Left renal cortex interstitium (tissue), 4 donors: ENCODE data around the gene ELMO1. TPM values are rescaled to one million over a fixed set of nuclear protein-coding genes. Genes with fewer than 3 reads are reported as not detected.

ENCODE experiments used
- DNase-seq, 4 donors: peaks; one replicate each; pipeline ENCODE4 v3.0.0-alpha.2; 2013; ENCODE audit warnings: low read depth in 4 of 4, low spot score in 2 of 4, missing footprints in 1 of 4
- polyA plus RNA-seq, 4 donors: library from polyadenylated mRNA; unstranded; fragments of 120-200 nt; gene quantifications; one replicate each; pipeline ENCODE4 v1.2.1, GENCODE V29; 2013; ENCODE audit not compliant: insufficient read length in 4 of 4

The ELMO1 gene
- polyA plus RNA-seq, 4 donors: 8.1 to 12.2 (median 9.6) TPM

DNA sequence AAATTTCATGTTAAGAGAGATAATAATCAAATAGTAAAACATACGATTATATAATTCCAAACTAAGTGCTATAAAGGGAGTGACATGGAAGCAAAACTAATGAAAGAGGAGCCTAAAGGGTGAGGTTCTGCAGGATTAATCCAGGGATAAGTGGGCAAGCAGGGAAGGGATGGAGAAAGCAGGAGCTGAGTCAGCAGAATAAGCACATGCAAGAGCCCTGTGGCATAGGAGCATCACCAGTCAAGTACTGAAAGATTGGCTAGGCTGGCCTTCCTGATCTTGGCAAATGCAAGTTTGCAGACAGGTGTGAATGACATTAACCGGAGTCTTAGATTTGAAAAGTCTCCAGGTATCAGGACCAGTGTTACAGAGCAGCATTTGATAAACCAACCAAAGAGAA, 336.4 kb downstream of the ELMO1 start:
- no peak for DNase-seq

DNA sequence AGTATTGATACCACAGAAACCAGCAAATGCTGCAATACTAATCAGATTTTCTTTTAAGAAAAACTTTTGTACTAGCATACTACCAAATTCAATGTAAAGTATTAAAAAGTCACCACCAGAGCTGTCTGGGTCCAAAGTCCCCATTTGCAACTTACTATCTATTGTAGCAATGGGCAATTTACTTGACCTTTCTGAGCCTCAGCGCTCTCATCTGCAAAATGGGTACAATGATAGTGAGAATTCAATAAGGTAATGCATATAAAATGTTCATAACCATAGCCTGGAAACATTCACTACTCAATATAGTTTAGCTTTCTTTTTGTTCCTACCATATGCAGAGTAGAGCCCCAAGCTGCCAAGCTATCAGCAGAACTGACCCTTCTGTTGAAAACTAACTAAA, 337.2 kb downstream of the ELMO1 start:
- DNase-seq: no peak

DNA sequence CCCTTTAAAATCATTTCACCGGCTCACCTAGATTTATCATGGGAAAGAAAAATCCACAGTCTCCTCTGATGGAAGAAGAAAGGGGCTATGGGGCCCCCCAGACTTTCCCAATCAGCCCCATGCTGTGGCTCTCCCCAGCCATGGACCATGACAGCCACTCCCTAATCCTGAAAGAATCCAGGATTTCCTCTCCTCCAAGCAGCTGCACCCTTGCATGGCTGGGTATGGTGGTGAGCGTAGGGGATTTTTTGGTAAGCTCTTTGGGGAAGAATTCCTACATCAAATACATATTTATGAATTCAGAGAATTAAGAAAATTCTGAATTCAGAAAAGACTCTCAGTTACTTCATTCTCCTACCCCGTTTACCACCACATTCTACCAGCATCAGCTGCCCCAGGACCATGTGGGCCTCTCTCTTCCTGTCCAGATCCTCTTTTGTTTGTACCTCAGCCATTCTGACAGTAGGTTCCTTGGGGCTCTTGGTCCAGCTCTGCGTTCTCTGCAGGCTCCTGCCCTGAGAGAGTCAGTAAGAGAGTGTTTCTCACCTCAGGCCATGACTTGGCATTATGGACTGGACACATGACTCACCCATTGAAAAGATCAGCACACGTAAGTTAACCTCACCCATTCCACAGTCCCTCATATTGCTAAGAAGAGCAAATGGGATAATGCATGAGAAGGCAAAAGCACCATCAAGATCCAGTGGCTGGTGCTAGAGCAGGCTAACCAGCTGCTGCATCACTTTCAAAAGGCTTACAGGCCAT, 337.8 kb downstream of the ELMO1 start:
- no peak for DNase-seq

DNA sequence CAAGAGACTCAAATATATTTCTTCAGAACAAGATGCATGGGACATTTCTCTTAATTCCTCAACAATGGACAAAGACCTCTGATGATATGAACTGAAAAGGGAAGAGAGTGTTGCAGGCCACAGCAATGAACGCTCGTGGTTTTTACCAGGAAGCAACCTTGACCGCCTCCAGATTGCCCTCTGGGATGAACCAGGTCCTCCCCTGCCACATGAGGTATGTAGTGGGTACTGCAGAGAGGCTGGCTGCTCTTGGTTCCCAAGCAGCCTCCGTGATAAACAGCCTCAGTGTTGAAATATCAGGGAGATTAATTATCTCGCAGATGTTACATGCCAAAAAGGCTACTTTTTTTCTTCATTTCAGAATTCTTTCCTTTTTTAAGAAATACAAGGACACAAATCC, 338.8 kb downstream of the ELMO1 start:
- DNase-seq: no peak

DNA sequence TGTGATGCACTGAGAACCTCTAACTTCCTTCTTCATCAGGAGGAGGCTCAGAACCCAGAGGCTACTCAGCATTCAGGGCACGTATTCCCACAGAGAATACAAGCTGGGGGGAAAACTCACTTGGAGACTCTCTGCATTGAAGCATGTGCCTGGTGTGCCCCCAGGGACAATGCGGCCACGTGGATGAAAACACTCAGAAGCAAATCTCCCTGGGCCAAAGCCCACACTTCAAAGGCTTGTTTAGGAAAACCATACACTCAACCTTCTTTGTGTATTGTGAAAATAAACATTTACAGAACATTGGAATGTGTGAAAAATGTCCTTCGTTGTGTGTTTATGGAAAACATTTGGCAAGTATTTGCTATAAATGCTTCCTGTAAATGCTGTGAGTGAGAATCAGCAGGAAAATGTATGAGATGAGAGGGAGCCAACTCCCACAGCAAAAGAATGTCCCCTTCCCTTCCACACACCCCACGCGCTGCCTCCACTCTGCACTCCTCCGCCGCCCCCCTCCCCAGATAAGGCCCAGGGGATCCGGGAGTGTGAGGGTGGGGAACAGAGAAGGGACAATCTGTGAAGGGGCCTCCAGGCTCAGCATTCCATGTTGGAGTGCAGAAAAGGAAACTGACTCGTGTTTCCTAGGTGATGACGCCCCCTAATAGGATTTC, 339.5 kb downstream of the ELMO1 start:
- no peak for DNase-seq

DNA sequence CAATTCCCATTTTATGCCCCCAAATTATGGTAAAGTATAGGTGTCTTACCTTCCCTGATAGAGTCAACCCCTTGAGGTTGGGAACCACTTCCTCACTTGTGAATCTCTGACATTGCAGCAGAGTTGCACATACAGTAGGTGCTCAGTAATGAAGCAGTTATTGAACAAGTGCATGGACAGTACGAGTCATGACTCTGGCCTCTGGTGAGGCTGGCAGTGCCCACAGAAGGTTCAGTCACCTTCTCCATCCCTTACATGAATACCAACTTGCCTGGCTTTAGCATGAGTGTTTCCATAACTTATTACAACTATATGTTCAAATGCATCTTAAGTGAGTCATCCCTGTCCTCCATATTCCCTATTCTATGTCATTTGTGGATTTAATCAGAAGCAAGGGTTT, 340.0 kb downstream of the ELMO1 start:
- DNase-seq: no peak

DNA sequence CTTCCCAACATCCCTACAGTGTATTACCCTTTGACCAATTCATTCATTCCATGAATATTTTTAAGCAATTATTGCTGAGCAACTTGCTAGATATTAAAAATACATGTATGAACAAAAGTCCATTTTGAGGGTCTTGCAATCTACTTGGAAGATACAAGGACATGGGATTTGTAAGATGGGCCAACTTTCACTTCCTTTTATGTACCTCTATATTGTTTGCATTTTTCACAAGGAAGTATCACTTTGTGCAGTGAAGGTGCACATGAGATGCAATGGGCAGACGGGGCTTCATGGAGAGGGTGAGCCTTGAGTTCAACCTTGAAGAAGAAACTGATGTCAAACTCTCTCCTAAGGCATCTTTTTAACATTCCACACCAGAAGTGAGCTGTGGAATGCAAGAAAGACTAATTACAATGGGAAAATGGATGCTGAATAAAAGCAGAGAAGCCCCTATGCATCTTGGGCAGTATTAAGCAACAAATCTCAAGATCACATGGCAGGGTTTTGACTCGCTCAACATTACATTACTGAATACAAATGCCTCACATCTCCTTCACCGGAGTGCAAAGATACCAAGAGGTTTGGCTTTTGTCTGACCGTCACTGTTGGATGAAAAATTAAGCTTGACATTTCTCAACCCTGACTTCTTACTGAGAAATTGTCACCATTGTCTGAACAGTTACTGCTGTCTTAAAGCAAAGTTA, 341.5 kb downstream of the ELMO1 start:
- DNase-seq: no peak

DNA sequence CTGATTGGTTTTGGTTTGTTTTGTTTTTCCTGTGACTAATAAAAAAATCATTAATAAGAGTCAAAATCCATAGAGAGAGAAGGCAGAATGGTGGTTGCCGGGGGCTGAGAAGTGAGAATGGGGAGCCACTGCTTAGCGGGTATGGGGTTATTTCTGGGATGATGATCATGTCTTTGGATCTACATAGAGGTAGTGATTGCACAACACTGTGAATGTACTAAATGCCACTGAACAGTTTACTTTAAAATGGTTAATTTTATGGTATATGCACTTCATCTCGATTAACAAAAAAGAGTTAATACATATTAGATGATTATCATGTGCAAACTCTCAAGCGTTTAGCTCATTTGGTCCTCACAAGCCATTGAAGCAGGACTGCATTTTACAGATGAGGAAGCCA, 342.9 kb downstream of the ELMO1 start:
- DNase-seq: no peak

DNA sequence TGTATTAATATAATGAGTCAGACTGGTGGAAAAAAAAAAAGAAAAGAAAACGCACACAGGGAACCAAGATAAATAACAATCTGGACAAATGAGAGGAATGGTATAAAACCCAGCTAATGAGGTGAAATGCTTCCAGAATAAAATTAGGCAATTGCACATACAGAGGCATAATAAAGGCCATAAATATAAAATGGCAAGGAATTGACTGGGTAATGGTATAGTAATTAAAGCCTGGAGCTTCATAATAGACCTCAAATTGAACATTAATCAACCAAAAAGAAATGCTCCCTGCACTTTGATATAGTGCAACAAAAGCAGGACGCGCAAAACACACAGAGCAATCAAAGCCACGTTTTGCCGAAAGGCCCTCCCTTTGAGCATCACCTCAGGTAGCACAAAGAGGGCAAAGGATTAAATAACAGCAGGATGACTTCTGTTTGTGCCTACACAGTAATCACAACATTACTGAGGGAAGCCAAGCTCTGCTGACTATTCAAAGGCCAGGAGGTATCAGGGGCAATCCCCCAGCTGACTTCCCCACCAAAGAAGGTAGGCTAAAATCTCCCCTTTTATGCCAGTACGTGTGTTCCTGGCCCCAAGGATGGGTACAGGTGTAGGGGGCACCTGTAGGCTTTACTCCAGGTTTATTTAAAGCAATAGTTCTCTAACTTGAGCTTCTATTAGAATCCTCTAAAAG, 343.7 kb downstream of the ELMO1 start:
- DNase-seq: no peak

DNA sequence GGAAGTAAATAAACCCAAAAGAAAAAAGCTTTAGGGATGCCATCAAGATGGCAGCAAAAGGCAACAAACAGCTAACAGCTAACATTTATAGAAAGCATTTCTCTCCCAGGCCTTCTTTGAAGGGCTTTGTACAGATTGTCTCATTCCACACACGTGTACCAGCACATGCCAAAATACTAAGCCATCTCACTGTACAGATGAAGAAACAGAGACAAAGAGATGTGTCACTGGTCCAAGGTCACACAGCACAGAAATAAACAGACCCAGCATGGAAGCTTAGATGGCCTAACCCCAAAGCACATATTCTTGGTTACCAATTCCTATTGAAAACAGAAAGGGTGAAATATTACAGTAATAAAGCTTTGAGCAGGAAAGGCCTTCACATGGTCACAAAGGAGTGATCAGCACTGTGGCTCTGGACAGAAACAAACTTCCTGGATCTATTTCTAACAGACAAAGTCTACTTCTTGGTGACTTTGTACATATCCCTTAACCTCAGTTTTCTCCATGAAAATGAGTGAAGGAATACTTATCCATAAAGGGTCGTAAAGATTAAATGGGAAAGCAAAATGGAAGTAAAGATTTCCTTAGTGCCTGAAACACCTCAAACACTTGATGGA, 346.0 kb downstream of the ELMO1 start:
- DNase-seq: no peak

DNA sequence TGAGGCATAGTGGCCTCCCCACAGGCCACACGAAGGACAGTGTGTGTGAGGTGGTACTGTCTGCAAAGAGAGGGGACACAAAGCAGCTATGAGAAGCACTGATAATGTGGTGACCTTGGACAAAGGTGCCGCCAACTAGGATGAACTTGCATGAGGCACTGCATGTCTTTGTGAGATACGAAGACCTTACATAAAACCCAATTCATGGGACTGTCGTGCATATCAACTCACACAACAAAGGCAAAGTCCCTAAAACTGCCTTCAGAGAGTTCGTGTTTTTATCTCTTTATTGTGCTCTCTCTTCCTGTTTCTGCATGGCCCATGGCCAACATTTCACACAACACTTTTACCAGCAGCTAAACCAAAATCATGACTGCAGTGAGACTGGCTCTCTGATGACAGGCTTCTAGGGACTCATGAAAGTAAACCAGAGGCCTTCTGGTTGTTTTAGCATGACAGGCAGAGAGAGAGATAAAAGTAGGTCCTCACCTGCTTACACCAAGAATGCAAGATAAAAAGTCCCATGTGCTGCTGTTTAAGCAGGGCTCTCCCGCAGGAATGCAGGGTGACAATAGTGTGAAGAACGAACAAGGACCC, 347.8 kb downstream of the ELMO1 start:
- no peak for DNase-seq

DNA sequence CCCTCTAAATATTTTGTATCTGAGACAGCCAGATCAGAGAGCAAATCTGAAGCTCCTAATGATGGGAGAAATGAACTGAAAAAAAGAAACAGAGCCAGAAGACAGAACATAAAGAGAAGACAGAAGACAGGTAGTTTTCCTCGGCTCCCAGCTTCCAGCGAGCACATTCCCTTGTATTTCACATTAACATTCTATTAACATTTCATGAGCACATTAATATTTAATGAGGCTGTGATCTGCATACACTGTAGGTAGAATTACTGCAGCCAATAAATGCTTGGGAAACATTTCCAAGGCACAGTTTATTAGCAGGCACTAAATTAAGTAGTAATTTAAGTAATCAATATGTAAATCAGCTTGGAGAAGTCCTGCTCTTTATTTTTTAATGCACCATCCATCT, 349.9 kb downstream of the ELMO1 start:
- DNase-seq: no peak

DNA sequence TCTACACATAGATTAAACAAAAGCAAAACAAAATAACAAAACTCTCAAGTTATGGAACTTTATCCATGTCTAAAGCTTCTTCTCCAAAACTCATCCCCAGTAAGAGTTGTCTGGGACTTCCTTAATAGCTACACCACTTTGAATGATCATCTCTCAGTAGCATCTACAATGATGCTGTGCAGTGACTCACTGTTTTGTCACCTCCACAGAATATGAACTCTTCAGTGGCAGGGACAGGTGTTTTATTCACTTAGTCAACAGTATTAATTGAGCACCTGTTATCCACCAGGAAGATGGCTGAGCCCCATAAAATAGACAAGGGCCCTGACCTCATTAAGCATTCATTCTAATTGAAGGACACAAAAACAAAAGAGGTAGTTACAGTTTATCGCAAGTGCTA, 350.7 kb downstream of the ELMO1 start:
- no peak for DNase-seq

DNA sequence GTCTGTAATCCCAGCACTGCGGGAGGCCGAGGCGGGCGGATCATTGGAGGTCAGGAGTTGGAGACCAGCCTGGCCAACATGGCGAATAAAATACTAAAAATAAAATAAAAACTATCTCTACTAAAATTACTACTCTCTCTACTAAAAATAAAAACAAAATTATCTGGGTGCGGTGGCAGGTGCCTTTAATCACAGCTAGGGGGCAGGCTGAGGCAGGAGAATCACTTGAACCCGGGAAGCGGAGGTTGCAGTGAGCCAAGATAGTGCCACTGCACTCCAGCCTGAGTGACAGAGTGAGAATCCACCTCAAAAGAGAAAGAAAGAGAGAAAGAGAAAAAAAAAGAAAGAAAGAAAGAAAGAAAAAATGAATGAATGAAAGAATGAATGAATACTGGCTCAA, 351.4 kb downstream of the ELMO1 start:
- DNase-seq: no peak

DNA sequence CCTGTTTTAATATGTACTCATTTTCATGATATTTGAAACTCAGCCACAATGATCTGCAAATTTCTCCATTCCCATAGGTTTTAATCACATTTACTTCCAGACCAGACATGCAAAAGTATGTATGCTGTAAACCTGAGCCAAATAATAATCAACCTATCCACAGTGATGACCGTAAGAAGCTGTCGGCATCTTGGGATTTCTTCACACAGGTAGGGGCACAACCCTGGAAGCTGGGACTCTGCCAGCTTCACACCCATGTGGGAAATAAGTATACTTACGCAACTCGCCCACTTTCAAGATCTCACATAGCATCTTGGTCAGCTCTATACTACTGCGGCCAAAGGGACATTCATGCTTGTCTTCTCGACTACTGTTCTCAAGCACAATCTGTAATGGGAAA, 352.3 kb downstream of the ELMO1 start:
- DNase-seq: no peak

DNA sequence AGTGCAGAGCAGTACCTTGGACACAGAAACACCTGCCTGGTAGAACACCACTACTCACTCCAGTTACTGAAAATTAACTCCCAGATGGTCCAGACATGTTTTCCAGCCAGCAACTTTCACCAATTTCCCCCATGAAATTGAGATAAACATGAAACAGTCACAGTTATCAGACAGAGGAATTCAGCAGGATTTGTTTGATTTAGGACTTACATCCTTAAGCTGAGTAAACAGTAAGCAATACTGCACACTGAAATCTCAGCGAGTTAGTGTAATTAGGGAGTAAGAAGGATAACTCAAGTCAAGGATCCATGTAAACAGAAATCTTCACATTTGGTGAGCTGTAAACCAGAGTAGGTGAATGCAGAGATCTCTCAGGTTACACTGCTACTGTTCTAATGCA, 353.5 kb downstream of the ELMO1 start:
- no peak for DNase-seq

DNA sequence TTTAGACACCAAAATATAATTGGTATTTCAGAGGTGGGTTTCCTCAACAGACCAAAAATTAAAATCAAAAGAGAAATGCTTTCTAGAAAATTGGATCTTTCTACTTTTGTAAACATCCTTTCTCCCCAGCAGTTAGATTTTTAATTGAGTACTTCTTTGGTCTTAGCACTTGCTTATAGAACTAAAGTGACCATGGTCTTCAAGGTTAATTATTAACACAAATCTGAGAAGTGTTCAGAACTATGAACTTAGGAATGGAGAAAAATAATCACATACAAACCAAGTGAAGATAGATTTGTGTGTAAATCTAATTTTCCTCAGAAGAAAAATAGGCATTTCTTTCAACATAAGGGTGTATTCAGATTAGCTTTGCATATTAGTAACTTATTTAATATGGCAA, 355.4 kb downstream of the ELMO1 start:
- no peak for DNase-seq

DNA sequence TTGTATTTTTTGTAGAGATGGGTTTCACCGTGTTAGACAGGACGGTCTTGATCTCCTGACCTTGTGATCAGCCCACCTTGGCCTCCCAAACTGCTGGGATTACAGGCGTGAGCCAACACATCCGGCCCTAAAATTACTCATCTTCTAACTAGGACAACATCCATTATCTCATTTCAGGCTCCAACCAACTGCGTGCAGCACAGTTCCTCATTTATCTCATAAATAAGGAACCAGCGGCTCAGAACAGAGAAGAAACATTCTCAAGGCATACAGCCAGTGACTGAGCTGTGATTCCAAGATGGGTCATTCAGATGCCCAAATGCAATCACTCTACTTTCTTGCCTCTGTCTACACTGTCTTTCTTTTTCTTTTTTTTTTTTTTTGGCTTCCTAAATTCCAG, 356.1 kb downstream of the ELMO1 start:
- no peak for DNase-seq

DNA sequence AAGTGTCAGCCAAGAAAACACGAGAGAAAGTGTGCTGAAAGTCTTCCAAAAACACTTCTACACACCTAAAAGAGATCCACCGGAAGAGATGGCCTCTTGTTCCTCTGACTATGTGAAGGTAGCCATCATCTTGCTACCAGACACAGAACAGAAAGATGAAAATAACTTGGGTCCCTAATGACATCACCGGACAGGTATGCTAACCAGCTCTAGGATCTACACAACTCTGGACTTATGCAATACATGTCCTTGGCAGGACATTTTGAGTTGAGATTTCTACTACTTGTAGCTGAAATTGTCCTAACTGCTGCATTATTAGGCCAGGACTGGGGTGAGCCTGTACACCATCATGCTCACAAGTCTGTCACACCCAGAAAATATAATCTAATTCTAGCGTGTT, 358.7 kb downstream of the ELMO1 start:
- no peak for DNase-seq

DNA sequence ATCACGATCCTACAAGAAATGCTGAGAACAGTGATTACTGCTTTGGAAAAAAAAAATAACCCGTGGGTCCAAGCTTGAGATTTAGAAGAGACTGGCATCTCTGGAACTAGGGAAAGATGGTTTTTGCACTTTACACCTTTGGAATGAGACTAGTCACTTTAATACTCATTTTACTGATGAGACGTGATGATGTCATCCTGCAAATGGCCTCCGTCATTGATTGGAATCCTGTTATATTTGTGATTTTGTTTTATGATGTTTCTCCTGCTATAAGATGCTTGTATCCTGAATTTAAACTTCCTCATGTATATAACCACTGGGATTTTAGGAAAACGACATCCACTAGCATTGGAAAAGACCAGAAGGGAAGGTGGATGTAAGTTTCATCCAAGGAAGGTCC, 363.1 kb downstream of the ELMO1 start:
- no peak for DNase-seq
